SIG-M5 treated with dmso at 0.1 percent for 504 hours (cell line): Measurements from ENCODE around the gene TRIM29.

ENCODE experiments used
- DNase-seq: peaks from one replicate; lab custom pipeline; 2025; ENCODE audit not compliant: unreplicated experiment; lab: John Stamatoyannopoulos, UW

Gene TRIM29

GRCh38 chr11:120063686-120064340, 74.1 kb downstream of the TRIM29 start:
- no peak for DNase-seq

GRCh38 chr11:120062561-120062930, 75.4 kb downstream of the TRIM29 start:
- no peak for DNase-seq

GRCh38 chr11:120061761-120062560, 76.0 kb downstream of the TRIM29 start:
- DNase-seq = no peak
